Kidney (tissue), 14 donors: ENCODE data around the gene PCDHGA8. TPM values are rescaled to one million over a fixed set of nuclear protein-coding genes. Genes with fewer than 3 reads are reported as not detected.

Experiments
- DNase-seq, 5 donors: peaks; one replicate each; pipeline ENCODE4 v3.0.0-alpha.2; 2013 to 2020
- FAIRE-seq: peaks from 2 replicates; lab custom pipeline; 2012; peaks lifted over from hg19 to GRCh38; lab: Jason Lieb, UNC
- H3K27ac ChIP-seq, 2 donors: one replicate each; pipeline ENCODE4 v1.7.0; 2013; ENCODE audit warnings: low read depth in 2 of 2, low read length in 2 of 2, inconsistent platforms in 1 of 2
- H3K27me3 ChIP-seq: one replicate; pipeline ENCODE4 v1.7.1; 2013; ENCODE audit warnings: low read length, inconsistent platforms; ENCODE audit not compliant: control insufficient read depth, insufficient read depth
- H3K36me3 ChIP-seq, 3 donors: one replicate each; pipeline versions ENCODE4 v1.7.0 to v1.7.1; 2013; ENCODE audit warnings: low read length in 3 of 3, control low read depth in 1 of 3, inconsistent platforms in 1 of 3; ENCODE audit not compliant: insufficient read depth in 3 of 3, control insufficient read depth in 2 of 3
- H3K4me1 ChIP-seq, 3 donors: one replicate each; pipeline versions ENCODE4 v1.7.0 to v1.7.1; 2013; ENCODE audit warnings: low read length in 3 of 3, inconsistent platforms in 1 of 3, low read depth in 1 of 3; ENCODE audit not compliant: control insufficient read depth in 2 of 3, insufficient read depth in 2 of 3
- H3K4me3 ChIP-seq, 3 donors: one replicate each; pipeline versions ENCODE4 v1.7.0 to v1.8.1; 2013; ENCODE audit warnings: low read length in 3 of 3, control low read depth in 1 of 3, inconsistent platforms in 1 of 3
- H3K9ac ChIP-seq, 3 donors: one replicate each; pipeline versions ENCODE4 v1.7.0 to v1.7.1; 2013; ENCODE audit warnings: low read length in 3 of 3, control low read depth in 1 of 3, inconsistent platforms in 1 of 3
- H3K9me3 ChIP-seq, 3 donors: one replicate each; pipeline versions ENCODE4 v1.7.0 to v1.7.1; 2013; ENCODE audit warnings: low read length in 3 of 3, control low read depth in 1 of 3, inconsistent platforms in 1 of 3; ENCODE audit not compliant: control insufficient read depth in 2 of 3, insufficient read depth in 1 of 3
- intact Hi-C: fragments of 100-400 bp; cut with DNase I; formaldehyde crosslinking; loops from one replicate; pipeline ENCODE4 v1.11.1; 2022
- polyA plus RNA-seq: library from polyadenylated mRNA; stranded (reverse); fragments of 350-450 nt; fragmentation: Illumina TruSeq; extraction: RNeasy Lipid Tissue Mini Kit (QIAGEN cat#74804); gene quantifications from one replicate; pipeline ENCODE4 v1.2.3, GENCODE V29; 2014; ENCODE audit warnings: low read depth, low replicate concordance; ENCODE audit not compliant: insufficient read depth
- total RNA-seq: library from RNA; stranded (reverse); fragmentation: NEBNext Ultra II Directional; extraction: Animal tissue kit (Norgen Biotek cat#: 25700); gene quantifications from one replicate; pipeline ENCODE4 v1.2.1, GENCODE V29; 2021
- TF ChIP-seq, protein P1 (sequence below): IDR thresholded peaks from 3 replicates; pipeline ENCODE4 v1.5.1; 2012; ENCODE audit warnings: mild to moderate bottlenecking, moderate library complexity, borderline replicate concordance; ENCODE audit not compliant: insufficient read depth; ENCODE audit errors: extremely low read depth
- donor health status: control.
- donor health status: control.
- donor health status: control.
- donor health status: control.
- donor health status: control.
- donor health status: DM: yes; HTN: yes; CAD: no.
- donor health status: Normal renal cell carcinoma (clear cell type).

PCDHGA8 gene
- total and polyA plus RNA-seq, 2 donors from 2014 or later = 0.09 to 1.8 TPM

DNA sequence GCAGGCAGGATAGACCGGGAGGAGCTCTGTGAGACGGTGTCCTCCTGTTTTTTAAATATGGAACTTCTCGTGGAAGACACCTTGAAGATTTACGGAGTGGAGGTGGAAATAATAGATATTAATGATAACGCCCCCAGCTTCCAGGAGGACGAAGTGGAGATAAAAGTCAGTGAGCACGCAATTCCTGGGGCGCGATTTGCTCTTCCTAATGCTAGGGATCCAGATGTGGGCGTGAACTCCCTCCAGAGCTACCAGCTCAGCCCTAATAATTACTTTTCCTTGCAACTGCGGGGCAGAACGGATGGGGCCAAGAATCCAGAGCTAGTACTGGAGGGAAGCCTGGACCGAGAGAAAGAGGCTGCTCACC, 29.0 kb downstream of the PCDHGA8 start:
- Histone ChIP-seq H3K9ac (no peak overlapping the region), H3K36me3 (no peaks in the 10 kb centered on the region), H3K4me1 (no peaks in the 10 kb centered on the region), H3K27ac (no peak overlapping the region), H3K4me3 (peak overlapping the region in 2 of 3 donors; percentile 14 to 15), H3K9me3 (peaks cover 7 to 79% (median 45%) of the 10 kb centered on the region in 3 donors), H3K27me3 (no peaks in the 10 kb centered on the region)
- DNase-seq (no peak), FAIRE-seq (no peak)
- intact Hi-C loops = no loop called here
- TF ChIP-seq, protein P1, sequence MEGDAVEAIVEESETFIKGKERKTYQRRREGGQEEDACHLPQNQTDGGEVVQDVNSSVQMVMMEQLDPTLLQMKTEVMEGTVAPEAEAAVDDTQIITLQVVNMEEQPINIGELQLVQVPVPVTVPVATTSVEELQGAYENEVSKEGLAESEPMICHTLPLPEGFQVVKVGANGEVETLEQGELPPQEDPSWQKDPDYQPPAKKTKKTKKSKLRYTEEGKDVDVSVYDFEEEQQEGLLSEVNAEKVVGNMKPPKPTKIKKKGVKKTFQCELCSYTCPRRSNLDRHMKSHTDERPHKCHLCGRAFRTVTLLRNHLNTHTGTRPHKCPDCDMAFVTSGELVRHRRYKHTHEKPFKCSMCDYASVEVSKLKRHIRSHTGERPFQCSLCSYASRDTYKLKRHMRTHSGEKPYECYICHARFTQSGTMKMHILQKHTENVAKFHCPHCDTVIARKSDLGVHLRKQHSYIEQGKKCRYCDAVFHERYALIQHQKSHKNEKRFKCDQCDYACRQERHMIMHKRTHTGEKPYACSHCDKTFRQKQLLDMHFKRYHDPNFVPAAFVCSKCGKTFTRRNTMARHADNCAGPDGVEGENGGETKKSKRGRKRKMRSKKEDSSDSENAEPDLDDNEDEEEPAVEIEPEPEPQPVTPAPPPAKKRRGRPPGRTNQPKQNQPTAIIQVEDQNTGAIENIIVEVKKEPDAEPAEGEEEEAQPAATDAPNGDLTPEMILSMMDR = no peak

DNA sequence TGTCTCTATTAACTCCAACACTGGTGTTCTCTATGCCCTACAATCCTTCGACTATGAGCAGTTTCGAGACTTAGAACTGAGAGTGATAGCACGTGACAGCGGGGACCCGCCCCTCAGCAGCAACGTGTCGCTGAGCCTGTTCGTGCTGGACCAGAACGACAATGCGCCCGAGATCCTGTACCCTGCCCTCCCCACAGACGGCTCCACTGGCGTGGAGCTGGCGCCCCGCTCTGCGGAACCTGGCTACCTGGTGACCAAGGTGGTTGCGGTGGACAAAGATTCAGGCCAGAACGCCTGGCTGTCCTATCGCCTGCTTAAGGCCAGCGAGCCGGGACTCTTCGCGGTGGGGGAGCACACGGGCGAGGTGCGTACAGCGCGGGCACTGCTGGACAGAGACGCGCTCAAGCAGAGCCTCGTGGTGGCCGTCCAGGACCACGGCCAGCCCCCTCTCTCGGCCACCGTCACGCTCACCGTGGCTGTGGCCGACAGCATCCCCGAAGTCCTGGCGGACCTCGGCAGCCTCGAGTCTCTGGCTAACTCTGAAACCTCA, 30.4 kb downstream of the PCDHGA8 start:
- TF ChIP-seq, protein P1 = no peak
- H3K4me3 ChIP-seq = no peak overlapping the region

DNA sequence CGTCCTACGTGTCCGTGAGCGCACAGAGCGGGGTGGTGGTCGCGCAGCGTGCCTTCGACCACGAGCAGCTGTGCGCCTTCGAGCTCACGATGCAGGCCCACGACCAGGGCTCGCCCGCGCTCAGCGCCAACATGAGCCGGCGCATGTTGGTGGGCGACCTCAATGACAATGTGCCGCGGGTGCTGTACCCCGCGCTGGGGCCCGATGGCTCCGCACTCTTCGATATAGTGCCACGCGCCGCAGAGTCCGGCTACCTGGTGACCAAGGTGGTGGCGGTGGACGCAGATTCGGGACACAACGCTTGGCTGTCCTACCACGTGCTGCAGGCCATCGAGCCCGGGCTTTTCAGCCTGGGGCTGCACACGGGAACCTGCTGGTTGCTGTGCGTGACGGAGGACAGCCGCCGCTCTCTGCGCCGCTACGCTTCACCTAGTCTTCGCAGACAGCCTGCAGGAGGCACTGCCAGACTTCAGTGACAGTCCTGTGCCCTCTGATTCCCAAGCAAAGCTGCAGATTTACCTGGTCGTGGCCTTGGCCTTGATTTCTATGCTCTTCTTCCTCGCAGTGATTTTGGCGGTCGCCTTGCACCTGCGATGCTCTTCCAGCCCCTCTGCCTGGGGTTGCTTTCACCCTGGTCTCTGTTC, 35.5 kb downstream of the PCDHGA8 start:
- TF ChIP-seq, protein P1 = no peak
- FAIRE-seq (no peak), DNase-seq (no peak)
- no peaks in the 10 kb centered on the region for H3K36me3 ChIP-seq
- peaks cover 7 to 79% (median 33%) of the 10 kb centered on the region in 3 donors for H3K9me3 ChIP-seq
- no peaks in the 10 kb centered on the region for H3K27me3 ChIP-seq
- H3K4me1 ChIP-seq = no peaks in the 10 kb centered on the region
- no peak overlapping the region for H3K9ac ChIP-seq
- peak overlapping the region in 1 of 3 donors; percentile 19 for H3K4me3 ChIP-seq
- intact Hi-C loops = no loop called here
- H3K27ac ChIP-seq = no peak overlapping the region

More for the DNA sequence above, 30.4 kb downstream of the PCDHGA8 start:
- Histone ChIP-seq H3K9ac (no peak overlapping the region), H3K27ac (no peak overlapping the region), H3K27me3 (no peaks in the 10 kb centered on the region), H3K4me1 (no peaks in the 10 kb centered on the region), H3K9me3 (peaks cover 9 to 92% (median 53%) of the 10 kb centered on the region in 3 donors), H3K36me3 (no peaks in the 10 kb centered on the region)
- no peak for DNase-seq
- intact Hi-C loops = no loop called here
- no peak for FAIRE-seq
